Ascending aorta (tissue), 1 donor: ENCODE measurements around the gene RUBCN. TPM values are rescaled to one million over a fixed set of nuclear protein-coding genes. Genes with fewer than 3 reads are reported as not detected.

ENCODE experiments used
- total RNA-seq: library from RNA; depleted of rRNA; stranded (reverse); fragments of >200 nt; gene quantifications from one replicate; pipeline ENCODE4 v1.1.0, GENCODE V29; 2016

The RUBCN gene
- total RNA-seq, 1 donor from 2014 or later, result 27.4 TPM

Other genes starting within 250 kb of the RUBCN start
- not detected for gene BDH1, start 180.9 kb downstream of the RUBCN start, total RNA-seq
- gene FYTTD1, start 13.0 kb upstream of the RUBCN start, total RNA-seq, result 14.0 TPM
- 22.2 TPM for gene LRCH3, start 54.4 kb upstream of the RUBCN start, total RNA-seq
- gene RPL35A, start 213.3 kb upstream of the RUBCN start, total RNA-seq, result 291 TPM
- 0.32 TPM for gene LMLN, start 223.3 kb upstream of the RUBCN start, total RNA-seq